ENCODE measurements around the gene KRT72.

- TF ChIP-seq REST (IDR thresholded peaks at IDR 0.05; ENCODE audit: low read depth) (no peak), EZH2phosphoT487 (IDR thresholded peaks at IDR 0.05; ENCODE audit: borderline replicate concordance) (no peak), ZNF274 (IDR thresholded peaks at IDR 0.05; ENCODE audit: low read depth, low read length) (no peak), ZFX (IDR thresholded peaks at IDR 0.05) (no peak), CTCF (IDR thresholded peaks at IDR 0.05 in 2 of 3, conservative IDR thresholded peaks at IDR 0.05 in 1 of 3; ENCODE audit: borderline replicate concordance in 1 of 3, insufficient read depth in 1 of 3, low read depth in 2 of 3, low read length in 2 of 3) (no peak), POLR2AphosphoS5 (IDR thresholded peaks at IDR 0.05; ENCODE audit: low read depth, low read length) (no peak), MAX (IDR thresholded peaks at IDR 0.05) (no peak), ATF3 (IDR thresholded peaks at IDR 0.05) (no peak), RAD21 (IDR thresholded peaks at IDR 0.05; ENCODE audit: low read depth) (no peak), POLR2A (IDR thresholded peaks at IDR 0.05; ENCODE audit: borderline replicate concordance, extremely low read depth, insufficient read depth, insufficient read length) (no peak), ELF1 (IDR thresholded peaks at IDR 0.05; ENCODE audit: borderline replicate concordance, low read depth) (no peak)
Observed at GRCh38 chr12:52618866-52619265, 17.6 kb upstream of the KRT72 start.

All from HCT116 (cell line).